ENCODE results near the gene PTMS.

The PTMS gene

GRCh38 chr12:6752921-6753771, 13.0 kb upstream of the PTMS start, which contains the start of gene MLF2:
Gene MLF2, minus strand, starts transcription at chr12:6753141. Its CDS starts 807 bp downstream, at chr12:6752334.
- DNase-seq, result peak; percentile 97

- no peak for DNase-seq
Observed at GRCh38 chr12:6753772-6754356, 12.3 kb upstream of the PTMS start.

DNA sequence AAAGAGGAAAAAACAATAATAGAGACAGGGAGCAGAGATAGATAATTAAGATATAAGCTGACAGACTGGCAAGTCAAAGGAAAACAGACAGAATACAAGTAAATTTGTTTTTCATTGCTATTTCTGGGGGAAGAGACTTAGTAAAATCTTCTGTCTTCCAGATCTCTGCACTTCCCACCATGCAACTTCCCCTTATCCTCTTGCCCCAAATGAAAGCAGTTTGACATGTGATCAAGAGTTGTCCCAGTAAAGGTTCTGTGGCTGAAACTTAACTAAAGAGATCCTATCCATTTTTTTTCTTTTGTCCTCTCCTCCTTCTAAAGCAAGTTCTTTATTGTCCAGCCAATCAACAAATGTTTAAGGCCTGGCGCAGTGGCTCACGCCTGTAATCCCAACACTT, 11.8 kb upstream of the PTMS start:
- no peak for DNase-seq

- DNase-seq, result no peak
Observed at GRCh38 chr12:6757028-6757690, 9.0 kb upstream of the PTMS start.

DNA sequence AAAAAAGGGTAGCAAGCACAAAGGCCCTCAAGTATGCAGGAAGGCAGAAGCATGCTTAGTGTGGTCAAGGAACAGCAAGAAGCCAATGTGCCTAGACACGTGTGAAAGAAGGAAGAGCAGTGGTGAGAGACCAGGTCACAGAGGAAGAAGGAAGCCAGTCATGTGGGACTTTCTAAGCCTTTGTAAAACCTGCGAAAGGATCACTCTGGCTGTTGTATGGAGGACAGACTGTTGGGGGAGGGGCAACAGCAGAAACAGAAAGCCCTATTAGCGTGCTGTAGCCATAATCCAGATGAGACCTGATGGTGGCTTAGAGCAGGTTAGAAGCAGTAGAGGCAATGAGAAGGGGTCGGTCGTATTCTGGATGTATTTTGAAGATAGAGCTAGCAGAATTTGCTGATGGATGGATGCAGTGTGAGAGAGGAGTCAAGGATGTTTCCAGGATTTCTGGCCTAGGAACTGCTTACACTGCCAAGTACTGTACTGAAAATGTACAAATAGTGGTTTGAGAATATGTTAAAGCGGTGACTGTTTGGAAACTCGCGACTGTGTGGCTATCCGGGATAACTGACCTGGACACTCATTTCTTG, 7.6 kb upstream of the PTMS start:
- no peak for DNase-seq

- DNase-seq, result no peak
Observed at GRCh38 chr12:6759741-6760140, 6.4 kb upstream of the PTMS start.

GRCh38 chr12:6763380-6763779, 2.8 kb upstream of the PTMS start:
- DNase-seq, result no peak

GRCh38 chr12:6764011-6764828, 1.9 kb upstream of the PTMS start:
- DNase-seq, result no peak

DNA sequence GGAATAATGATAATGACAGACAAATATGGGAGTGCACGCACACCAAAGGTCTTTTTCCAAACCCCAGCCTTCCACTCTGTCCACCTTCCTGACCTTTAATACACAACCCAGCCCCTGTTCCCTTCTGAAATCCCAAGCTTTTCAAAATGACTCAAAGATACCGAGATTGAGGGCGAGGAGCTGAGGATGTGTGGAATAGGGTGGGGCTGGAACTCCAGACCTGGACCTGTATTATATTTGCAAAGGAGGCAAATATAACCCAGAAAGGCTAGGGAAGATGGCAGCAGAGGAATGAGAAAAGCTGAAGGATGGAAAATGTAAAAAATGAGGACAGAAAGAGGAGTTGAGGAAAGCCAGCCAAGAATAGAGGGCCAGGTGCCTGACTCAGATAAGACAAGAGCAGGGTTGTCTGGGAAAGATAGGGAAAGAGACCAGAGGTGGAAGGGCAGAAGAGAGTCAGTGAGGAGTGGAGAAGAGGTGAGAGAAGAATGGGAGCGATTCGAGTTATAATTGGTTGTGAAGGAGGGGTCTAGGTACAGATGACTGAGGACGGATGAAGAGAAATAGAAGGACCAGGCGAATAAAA, 1.0 kb upstream of the PTMS start:
- DNase-seq, result no peak

GRCh38 chr12:6766651-6767349, 637 bp downstream of the PTMS start:
- peak; percentile 57 for DNase-seq

GRCh38 chr12:6767353-6768319, 1.5 kb downstream of the PTMS start:
- no peak for DNase-seq

DNA sequence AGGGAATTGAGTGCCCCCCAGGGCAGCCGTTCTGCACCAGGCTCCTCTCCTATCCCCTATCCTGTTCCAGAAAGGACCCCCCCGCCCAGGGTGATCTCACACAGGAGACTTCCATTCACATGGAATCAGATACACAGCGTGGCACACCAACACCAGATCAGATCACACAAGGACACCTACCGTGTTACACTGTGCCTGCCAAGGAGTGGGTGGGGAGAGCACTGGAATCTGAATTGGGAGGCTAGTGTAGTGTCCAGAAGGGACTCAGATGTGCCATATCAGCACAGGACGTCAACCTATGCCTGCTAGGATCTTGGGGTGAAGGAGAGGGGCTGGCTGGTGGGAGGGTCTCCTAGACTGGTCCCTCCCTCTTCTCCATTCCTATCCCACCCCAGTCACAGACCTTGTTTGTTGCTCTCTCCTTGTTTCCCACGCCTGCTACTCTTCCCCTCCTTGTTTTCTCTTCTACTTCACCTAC, 2.3 kb downstream of the PTMS start:
- no peak for DNase-seq

DNA sequence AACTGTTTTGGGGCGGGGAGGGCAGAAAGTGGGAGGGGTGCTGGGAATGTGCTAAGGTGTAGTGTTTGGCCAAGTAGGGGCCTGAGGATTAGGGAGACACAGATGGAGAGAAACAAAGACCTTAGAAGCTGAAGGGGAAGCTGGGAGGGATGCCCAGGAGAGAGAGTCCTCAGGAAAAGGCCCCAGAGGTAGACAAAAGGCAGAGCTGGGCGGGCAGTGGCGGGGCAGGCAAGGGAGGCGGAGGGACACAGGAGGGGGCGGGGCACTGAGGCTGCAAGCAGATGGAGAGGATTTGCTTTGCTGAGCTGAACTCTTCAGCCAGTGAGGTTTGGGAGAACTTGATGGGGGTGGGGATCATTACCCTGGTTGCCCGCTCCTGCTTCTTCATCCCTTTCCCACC, 2.8 kb downstream of the PTMS start:
- DNase-seq, result no peak

GRCh38 chr12:6769666-6770065, 3.5 kb downstream of the PTMS start:
- DNase-seq, result no peak

- DNase-seq, result no peak
Observed at GRCh38 chr12:6770094-6770493, 3.9 kb downstream of the PTMS start.

DNA sequence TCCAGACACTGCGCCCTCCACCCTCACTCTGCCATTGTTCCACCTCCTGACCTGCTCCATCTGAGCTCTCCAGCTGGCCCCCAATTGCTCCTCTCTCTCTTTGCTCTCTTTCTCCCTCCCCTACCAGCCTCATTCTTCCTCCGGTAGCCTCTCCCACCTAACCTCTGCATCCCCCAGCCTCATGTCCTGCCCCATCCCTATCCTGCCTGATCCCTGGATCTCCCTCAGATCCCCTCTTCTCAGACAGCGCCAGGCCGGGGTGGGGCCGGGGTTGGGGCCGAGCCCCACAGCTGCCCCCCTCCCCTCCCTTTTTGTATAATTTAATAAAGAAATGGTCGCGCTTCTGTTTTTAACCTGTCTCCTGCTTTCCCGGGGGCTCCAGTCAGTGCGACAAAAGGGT, 4.4 kb downstream of the PTMS start:
- no peak for DNase-seq

GRCh38 chr12:6771091-6771495, 4.9 kb downstream of the PTMS start:
- no peak for DNase-seq

DNA sequence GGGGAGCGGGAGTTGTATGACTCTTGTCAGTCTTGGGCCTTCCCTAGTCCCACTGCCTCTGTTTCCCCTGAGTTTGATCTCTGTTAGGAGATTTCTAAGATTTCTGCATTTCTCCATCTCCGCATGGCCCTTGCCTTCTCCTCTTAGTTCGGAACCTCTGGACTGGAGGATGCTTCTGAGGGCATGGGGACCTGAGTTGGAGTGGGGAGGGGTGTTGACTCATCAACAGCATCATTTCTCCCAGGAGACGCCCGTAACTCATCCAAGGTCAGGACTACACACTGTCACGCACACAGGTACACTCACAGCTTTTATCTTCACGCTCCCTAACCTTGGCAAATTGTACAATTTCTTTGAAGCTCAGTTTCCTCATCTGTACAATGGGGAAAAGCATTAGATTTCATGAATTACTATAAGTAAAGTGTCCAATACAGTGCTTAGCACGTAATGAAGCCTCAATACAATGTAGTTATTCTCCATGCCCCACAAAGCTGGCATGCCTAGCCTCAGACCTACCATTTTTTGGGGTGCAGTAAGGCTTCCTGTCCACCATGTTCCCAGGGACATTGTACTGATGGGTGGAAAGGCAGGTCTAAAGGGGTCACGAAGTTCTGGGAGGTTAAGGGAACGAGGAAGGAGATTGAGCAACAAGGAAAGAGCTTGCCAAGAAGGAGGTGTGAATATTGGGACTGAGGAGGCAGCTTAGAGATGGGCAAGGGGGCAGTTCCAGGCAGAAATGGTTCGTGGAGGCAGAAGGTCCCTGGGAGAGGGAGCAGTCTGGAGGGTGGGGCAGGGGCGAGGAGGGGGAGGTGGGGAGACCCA, 5.6 kb downstream of the PTMS start:
- no peak for DNase-seq

GRCh38 chr12:6772331-6772695, 6.2 kb downstream of the PTMS start, which contains the start of gene LAG3:
Gene LAG3, plus strand, starts transcription at chr12:6772520. Its CDS starts 333 bp downstream, at chr12:6772853.
- DNase-seq, result peak; percentile 67
